Femur (tissue), 1 donor: ENCODE measurements around the gene DUSP22.

Source experiments
- DNase-seq: peaks from one replicate; pipeline ENCODE4 v3.0.0-alpha.2; 2017

The DUSP22 gene

DNA sequence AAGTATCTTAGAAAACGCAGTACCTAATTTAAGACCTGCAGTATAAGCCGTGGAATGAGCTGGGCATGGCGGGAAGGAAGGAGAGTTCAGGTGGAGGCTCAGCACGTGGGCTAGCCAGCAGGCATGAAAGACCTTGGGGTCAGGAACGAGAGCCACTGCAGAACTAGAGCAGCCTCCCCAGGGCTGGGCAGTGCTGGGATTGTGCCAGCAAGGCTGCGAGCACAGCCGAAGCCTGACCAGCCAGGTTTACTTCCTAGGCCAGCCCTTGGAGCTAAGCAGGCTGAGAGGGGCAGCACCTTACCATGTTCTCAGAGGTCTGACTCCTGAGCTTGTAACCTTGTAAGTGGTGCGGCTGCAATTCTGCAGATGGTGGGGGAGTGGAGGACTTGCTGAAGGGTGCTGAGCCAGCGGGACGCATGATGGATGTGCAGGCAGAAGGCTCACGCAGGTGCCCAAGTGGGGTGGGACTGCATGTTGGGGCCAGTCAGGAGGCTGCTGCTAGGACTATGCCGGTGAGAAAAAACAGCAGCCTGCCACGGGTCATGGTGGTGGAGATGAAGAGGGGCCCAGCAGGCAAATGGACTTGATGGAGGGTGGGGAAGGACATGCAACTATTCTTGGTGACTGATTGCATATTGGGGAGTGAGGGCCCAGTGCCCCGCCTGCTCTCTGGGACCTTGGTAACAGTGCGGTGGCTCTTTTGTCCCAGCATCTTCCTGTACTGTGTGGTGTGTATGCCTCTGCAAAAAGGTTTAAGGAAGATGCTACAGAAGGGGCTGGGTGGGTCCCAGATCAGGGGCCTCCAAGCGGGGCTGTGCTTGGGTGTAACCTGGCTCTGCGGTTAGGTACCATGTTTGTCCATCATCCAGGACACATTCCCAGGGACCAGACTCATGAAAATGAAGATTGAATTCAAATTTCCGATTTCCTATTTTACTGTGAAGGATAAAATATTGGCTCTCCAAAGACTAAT, 61.6 kb downstream of the DUSP22 start:
- DNase-seq = no peak

DNA sequence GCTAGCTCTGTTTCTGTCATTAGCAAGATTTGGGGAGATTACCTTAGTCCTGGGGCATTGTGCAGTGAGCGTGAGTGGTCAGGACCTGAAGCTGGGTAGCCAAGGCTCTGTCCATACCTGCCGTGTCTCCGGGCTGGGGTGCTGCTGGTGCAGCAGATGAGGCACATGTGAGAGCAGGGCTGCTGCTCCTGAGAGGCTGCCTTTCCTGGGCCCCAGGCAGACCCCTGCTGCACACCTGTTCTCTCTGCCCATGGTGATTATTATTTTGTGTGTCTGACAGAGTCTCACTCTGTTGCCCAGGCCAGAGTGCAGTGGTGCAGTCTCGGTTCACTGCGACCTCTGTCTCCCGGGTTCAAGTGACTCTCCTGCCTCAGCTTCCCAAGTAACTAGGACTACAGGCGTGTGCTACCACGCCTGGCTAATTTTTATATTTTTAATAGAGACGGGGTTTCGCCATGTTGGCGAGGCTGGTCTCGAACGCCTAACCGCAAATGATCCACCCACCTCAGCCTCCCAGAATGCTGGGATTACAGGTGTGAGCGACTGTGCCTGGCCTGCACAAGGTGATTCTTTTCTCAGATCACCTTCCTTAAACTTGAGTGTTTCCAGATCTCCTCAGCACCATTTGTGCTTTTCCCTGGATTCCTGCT, 62.5 kb downstream of the DUSP22 start:
- DNase-seq = no peak

DNA sequence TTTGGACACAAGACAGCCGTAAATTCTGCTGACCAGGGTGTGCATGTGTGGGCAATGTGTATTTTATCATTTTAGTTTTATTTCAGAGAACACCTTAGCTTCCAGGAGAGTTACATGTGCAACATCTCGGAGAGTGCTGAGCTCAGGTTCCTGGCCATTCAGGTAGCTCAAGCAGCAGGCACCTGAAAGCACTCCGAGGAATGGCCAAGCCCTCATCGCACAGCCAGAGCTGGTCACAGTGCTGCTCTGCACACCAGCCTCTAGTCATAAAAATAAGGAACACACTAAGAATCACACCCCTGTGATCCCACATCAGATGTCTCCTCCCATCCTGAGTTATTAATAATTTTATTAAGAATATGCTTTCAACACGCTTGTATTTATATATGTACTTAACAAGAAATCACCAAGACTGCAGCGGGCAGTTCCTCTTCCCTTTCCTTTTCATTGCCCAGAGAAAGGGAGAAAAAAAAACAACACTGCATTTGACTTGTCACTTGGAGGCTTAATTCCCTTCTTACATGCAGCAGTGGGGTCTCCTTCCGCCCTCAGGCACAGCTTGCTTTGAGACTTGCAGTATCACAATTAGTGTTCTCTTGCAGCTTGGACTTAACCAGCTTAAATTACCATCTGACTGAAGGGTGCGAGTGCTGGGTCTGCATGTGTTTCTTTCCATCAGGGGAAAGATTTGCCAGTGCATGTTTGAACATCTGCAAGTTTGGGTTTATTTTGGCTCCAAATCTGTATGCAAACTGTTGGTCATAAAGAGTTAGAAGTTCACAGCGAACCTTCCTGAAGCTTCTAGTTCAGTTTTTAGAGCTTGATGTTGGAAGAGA, 63.3 kb downstream of the DUSP22 start:
- DNase-seq = no peak

GRCh38 chr6:356828-357251, 64.6 kb downstream of the DUSP22 start:
- no peak for DNase-seq

GRCh38 chr6:357261-357790, 65.0 kb downstream of the DUSP22 start:
- DNase-seq = no peak

DNA sequence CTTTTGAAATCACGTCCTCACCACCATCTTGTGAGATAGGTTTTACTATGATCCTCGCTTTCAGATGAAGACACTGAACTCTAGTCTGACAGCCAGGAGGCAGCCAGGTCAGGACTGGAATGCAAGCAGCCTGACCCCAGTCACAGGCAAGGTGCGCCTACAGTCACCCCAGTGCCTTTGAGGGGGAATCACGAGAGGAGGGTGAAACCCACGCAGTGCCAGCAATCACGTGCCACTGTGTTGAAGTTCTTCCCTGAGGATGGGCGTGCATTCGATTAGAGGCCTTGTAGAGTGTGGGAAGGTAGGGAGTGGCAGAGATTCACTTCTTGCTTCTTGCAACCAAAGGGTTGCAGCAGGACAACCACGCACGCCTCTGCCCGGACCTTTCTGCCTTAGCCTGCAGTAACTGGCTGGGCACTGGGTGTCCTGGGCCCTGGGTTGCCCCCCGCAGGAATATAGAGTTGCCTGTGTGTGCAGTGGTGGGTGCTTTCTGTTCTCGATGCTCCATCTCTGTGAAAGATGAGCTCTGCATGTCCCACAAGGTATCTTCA, 65.6 kb downstream of the DUSP22 start:
- no peak for DNase-seq

- DNase-seq = no peak
Observed at GRCh38 chr6:358432-358831, 66.1 kb downstream of the DUSP22 start.

GRCh38 chr6:358847-359246, 66.6 kb downstream of the DUSP22 start:
- no peak for DNase-seq

- DNase-seq = no peak
Observed at GRCh38 chr6:359261-360035, 67.2 kb downstream of the DUSP22 start.

- no peak for DNase-seq
Observed at GRCh38 chr6:360349-360748, 68.1 kb downstream of the DUSP22 start.

DNA sequence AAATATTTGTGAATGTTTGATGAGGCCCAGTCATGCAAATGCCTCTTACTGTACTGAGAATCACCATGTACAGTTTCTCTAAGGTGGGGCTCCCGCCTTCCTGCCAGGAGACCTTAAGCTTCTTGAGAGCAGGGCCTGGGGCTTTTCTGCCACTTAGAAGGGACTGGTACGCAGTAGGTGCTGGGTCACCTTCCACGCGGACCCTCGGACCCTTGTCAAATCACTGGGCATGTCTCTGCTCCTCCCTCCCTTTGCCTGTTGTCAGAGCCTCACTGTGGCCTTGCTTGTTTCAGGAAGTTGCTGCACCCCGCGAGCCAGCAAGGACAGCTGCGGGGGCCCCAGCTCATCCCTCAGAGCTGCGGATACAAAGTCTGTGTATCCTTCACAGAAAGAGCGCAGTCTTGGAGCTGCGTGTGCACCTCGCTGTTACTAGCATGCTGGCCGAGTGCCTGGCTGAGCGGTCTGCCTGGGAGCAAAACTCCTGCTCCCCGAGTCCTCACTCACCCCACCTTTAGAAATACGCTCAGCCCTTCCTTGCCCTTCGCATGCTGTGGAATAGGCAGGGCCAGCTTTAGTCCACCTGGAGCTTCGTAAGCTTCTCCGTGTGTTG, 68.6 kb downstream of the DUSP22 start:
- DNase-seq = no peak

DNA sequence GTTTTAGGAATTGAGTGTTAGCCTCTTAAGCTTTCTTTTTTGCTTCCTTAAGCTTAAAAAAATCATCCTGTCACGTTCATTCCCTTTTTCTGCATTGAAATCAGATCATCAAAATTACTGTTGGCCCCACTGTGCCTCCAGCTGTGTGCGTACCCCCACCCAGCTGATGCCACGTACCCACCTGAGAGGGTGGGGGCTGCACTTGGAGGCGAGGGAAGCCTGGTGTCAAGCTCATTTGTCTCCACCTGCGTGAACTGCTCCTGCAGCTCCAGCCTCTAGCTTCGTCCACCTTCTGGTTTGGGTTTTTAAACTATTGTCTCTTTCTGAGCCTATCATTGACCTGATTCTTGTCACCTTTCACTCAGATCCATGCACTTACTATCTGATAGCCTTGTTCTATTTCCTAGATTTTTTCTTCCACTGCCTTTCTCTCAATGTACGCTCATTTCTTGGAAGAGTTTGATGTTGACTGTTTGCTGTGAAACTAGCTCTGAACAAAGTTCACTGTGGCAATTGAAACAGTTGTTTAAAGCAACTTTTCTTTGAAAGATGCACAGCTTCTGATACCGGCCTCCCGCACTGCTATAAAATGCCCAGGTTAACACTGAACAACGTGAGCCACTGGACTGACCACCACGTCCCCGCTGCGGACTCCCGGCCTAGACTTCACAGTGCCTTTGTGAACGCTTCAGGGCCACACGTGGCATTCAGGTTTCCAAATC, 69.3 kb downstream of the DUSP22 start:
- no peak for DNase-seq

DNA sequence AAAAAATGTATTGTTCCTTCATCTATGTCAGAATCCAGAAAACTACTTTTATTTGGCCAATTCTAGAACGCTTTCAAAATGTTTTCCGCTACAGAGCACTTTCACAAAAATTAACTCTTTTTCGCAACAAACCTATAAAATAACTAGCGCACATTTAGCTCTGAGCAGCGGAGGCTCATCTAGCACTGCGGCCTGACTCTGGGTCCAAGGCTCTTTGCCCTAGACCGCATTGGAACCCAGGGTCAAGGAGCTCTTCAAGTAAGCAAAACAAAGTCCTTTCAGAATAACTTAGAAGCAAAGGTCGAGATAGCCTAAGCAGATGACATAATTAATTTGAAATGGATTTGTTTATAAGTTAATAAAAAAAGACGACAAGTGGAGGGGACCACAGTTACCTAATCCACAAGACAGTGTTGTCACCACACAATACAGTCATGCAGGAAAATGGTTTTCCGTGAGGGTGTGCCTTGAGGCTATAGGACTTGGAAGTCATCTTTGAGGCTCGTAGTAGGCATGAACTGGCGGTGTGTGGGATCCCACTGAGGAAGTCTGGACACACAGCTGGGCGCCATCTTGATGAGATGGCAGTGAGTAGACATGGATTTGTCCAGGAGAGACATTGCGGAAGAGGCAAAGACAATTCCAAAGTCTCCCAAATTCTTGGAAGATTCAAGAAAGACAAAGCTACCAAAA, 70.1 kb downstream of the DUSP22 start:
- DNase-seq = no peak

DNA sequence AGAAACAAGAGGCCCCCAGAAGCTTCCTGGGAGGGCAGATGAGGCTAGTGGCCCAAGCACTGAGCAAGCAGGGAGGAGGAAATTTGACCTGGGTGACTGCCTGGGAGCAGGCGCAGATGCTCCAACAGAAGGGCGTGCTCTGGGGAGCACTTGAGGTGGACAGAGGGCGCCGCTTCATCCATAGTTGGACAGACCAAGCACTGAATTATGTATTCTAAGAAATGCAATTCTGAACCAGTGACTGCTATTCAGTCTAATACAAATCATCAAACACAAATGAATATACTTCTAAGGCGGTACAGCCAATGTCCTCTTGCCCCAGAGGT, 70.6 kb downstream of the DUSP22 start:
- no peak for DNase-seq

DNA sequence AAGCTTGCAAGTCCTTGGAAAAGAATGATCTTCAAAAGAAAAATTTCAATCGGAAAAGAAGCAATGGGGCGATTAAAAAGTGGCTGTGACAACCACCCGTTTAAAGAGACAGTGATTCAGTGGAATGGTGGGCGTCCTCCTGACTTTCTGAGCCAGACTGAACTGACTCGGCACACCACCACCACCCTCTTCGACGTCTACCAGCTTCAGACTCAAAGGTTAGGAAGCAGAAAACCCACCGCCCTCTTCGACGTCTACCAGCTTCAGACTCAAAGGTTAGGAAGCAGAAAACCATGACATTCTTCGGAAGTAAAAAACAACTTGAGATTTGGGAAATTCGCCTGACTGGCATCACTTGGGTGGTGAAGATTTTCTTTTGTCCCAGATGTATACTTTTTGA, 71.0 kb downstream of the DUSP22 start:
- no peak for DNase-seq

DNA sequence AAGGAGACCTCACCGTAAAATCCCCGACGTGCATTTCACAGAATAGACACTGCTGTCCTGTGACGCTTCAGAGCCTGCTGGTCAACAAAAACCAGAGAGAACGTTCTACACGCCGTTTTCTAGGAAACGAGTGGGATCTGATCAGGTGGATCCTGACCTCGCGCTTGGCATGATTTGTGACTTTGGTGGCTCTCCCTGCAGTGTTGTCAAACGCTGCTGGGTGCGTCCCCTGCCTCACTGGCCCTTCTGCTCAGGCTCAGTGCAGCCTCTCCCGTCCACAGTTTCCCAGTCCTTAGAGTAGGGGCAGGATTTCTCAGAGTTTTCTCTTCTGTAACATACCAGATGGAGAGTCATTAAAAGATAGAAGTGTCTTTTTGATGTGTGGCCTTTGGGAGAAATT, 71.6 kb downstream of the DUSP22 start:
- DNase-seq = no peak

GRCh38 chr6:364609-365540, 72.6 kb downstream of the DUSP22 start:
- DNase-seq = no peak

DNA sequence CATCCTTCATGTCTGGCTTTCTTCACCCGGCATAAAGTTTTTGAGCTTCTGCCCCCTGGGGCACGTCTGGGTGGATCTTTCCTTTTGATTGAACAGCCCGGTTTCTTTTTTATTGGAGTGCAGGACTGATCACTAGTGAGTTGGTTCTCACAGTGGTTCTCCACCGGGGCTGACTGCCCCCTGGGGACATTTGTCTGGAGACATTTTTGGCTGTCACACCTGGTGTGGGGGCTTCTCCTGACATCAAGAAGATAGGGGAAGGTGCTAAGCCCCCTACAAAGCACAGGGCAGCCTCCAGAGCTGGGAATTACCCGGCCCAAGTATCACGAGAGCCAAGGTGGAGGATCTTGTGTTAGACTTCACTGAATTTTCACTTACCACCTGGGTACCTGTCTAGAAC, 73.5 kb downstream of the DUSP22 start:
- no peak for DNase-seq
